ENCODE data around the gene RNF17.
"Not testable (repeated sequence)": the region's sequence is repeated elsewhere in the genome, so short reads cannot be mapped to it uniquely, and the experiment has no call there.

Gene RNF17

GRCh38 chr13:24745516-24745860, 18.5 kb upstream of the RNF17 start:
- no peak for DNase-seq (ENCODE audit: low read depth in 2 of 2)

DNA sequence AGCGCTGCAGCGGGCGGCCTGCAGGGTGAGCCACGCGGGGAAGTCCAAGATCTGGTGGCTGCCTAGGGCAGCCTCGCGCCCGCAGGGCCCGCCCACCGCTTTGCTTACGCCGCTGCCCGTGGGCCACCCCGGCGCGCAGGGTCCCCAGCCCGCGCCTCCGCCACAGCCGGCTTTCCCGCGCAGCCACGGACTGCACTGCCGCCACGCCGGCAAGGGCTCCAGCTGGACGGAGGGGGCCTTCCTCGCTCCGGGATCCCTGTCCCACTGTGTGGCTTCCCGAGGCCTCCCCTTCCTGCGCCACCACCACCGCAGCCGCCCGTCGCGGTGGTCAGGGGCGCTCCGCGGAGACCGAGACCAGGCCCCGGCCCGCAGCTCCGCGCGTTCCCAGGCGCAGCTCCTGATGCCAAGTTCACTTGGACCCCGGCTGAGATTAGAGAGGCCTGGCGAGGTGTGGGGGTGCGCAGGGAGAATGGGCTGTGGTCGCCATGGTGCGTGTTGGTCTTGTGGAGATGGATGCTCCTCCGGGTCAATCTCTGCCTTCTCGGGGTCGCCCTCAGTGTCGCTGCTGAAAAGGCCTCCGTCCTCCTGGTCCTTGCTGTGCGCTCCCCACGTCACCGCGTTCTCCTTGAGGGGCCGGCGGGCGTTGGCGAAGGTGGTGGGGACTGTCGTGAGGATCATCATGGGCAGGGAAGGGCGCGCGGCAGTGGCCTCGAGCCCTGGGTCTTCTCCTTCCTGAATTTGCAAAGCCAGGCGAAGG, 17.9 kb upstream of the RNF17 start:
- no peak for DNase-seq (ENCODE audit: low read depth in 2 of 2)

DNA sequence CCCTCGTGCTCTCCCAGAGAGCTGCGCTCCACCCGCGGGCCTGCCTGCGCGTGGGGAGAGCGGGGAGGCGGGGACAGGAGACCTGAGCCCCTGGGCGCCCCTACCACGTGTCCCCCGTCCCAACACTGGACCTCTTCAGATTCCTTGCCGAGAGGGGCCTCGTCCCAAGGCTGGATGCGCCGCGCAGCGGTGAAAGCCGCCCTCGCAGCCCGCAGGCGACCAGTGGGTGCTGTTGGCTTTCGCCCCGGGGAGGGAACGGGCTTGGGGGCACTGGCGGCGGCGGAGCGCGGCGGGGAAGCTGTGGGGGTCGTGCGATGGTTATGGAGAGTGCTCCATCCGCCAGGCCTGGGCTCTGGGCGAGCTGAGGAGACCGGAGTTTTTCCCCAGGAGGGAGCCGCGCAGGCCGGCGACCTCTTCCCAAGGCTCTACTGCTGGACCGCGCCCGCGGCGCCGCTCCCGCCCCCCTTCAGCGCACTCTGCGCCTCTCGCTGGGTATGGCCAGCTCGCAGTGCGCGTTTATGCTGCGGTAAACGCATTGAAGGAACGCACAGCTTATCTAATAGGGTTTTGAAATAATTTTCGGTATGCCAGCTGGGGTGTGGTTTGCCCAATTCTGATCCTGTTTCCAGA, 17.2 kb upstream of the RNF17 start:
- no peak for DNase-seq (ENCODE audit: low read depth in 2 of 2)

- DNase-seq (ENCODE audit: low read depth in 2 of 2): no peak
These were observed 16.5 kb upstream of the RNF17 start for GRCh38 chr13:24747248-24748060.

DNA sequence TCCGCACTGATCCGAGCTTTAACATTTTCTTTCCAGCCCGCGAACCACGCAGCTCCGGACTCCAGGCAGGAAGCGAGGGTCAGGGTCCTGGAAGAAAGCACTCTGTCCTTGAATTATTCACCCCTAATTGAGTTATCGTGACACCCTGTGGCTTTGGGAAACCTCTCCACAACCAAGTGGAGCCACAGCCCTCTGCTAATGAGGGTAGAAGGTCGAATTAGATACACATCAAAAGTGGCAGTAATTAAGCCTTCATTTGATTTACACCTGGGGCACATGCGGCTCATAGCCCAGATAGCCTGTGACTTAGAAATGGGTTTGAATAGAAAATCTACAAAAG, 15.9 kb upstream of the RNF17 start:
- DNase-seq (ENCODE audit: low read depth in 2 of 2): no peak

- no peak for DNase-seq (ENCODE audit: low read depth in 2 of 2)
These were observed 4.8 kb upstream of the RNF17 start for GRCh38 chr13:24759197-24759596.

- DNase-seq (ENCODE audit: low read depth in 2 of 2): no peak
These were observed 284 bp downstream of the RNF17 start for GRCh38 chr13:24764276-24764630.

- no peak for DNase-seq (ENCODE audit: low read depth in 2 of 2)
These were observed 13.2 kb downstream of the RNF17 start for GRCh38 chr13:24777171-24777570.

DNA sequence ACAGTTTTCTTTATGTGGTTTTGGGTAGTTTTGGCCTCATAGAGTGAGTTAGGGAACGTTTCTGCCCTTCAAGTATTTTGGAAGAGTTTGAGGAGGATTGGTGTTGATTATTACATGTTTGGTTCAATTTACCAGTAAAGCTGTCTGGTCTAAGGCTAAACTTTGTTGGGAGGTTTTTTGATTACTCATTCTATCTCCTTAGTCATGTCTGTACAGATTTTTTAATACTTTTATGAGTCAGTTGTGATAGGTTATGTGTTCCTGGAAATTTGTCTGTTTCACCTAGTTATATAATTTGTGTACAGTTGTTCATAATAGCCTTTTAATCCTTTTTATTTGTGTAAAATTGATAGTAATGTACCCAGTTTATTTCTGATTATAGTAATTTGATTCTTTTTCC, 20.4 kb downstream of the RNF17 start:
- DNase-seq (ENCODE audit: low read depth in 2 of 2): no peak

DNA sequence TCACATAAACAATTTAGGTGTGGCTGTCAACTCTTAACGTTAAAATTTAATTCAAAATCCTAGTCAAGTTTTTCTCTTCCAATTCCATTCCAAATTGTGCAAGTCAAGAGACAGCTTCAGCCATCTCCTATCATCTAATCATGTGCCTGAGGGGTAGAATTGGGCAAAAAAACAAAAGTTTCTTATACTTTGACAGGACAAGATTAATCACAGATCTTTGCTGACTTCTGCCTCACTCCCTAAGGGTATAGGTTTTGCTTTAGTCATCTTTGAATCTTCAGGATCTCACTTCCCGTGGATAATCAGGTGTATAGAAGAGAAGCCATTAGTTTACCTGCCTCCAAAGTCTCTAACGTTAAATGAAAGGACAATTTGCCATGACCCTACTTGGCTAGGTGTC, 24.6 kb downstream of the RNF17 start:
- DNase-seq (ENCODE audit: low read depth in 2 of 2): no peak

DNA sequence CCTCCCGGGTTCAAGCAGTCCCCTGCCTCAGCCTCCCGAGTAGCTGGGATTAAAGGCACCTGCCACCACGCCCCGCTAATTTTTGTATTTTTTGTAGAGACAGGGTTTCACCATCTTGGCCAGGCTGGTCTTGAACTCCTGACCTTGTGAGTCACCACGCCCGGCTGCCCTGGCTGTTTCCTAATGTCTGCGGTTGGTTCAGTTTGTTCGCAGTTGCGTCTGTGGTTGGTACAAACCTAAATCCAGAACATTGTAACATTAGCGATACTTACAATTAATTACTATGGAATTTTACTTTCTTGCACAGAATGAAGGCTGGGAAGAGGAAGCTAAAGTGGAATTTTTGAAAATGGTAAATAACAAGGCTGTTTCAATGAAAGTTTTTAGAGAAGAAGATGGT, 38.1 kb downstream of the RNF17 start:
- DNase-seq (ENCODE audit: low read depth in 2 of 2): no peak

DNA sequence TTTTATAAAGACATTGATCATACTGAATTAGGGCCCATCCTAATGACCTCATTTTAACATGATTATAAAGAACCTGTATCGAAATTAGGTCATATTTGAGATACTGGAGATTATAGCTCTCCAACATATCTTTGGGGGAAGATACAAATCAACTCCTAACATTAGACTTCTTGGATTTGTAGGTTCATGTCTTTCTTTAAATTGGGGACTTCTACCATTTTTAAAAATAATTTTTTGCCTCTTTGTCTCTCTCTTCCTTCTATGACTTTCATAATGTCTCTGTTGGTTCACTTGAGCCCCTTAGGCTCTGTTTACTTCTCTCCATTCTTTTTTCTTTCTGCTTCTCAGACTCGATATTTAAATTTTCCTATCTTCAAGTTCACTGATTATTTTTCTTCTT, 57.2 kb downstream of the RNF17 start:
- no peak for DNase-seq (ENCODE audit: low read depth in 2 of 2)

DNA sequence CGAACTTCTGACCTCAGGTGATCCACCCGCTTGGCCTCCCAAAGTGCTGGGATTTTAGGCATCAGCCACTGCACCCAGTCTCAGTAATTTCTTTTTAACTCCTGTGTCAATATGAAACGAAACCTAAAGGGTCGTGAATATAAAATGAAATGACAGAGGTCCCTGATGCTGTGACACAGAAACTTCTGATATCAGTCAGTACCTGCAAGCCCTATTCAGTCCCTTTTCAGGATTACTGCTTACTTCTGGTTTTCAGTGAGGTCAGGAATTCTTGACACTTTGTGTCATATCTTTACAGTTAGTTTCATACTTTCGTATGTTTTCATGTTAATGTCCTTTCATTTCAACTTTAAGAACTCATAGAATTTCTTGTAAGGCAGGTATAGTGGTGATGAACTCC, 58.7 kb downstream of the RNF17 start:
- DNase-seq (ENCODE audit: low read depth in 2 of 2): no peak

DNA sequence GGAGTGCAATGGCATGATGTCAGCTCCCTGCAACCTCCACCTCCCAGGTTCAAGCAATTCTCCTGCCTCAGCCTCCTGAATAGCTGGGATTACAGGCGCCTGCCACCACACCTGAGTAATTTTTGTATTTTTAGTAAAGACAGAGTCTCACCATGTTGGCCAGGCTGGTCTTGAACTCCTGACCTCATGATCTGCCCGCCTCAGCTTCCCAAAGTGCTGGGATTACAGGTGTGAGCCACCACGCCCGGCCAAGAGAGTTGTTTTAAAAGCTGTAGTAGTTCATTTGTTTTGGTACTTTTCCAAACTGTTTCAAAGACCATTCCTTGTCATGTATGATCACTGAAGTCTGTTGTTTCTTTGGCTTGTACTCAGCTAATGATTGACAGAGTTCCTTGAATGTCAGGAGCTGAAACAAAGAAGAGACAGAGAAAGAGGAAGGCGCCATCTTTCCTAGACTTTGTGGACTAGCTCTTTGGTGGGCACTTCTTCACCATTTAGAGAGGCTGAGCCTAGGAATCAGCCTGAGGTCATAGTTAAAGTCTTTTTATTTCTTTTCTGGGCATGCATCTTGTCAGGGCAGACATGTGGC, 59.2 kb downstream of the RNF17 start:
- DNase-seq (ENCODE audit: low read depth in 2 of 2): not testable (repeated sequence)

- DNase-seq (ENCODE audit: low read depth in 2 of 2): no peak
These were observed 63.8 kb downstream of the RNF17 start for GRCh38 chr13:24827799-24828198.

DNA sequence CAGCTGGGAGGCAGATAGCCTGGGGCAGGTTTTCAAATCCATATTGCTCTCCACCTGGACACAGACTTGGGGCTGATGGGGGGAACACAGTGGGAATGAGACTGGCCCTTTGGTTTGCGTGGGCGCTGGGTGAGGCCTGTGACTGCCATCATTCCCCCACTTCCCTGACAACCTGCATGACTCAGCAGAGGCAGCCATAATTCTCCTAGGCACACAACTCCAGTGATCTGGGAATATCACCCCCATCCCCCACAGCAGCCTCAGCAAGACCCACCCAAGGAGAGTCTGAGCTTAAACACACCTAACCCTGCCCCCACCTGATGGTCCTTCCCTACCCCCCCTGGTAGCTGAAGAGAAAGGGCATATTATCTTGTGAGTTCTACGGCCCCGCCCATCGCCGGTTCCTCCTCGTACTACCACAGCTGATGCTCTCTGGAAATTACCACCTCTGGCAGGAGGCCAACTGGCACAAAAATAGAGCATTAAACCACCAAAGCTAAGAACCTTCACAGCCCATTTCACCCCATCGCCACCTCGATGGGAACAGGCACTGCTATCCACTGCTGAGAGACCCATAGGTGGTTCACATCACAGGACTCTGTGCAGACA, 71.0 kb downstream of the RNF17 start:
- no peak for DNase-seq (ENCODE audit: low read depth in 2 of 2)

- DNase-seq (ENCODE audit: low read depth in 2 of 2): not testable (repeated sequence)
These were observed 73.6 kb downstream of the RNF17 start for GRCh38 chr13:24837528-24837927.

DNA sequence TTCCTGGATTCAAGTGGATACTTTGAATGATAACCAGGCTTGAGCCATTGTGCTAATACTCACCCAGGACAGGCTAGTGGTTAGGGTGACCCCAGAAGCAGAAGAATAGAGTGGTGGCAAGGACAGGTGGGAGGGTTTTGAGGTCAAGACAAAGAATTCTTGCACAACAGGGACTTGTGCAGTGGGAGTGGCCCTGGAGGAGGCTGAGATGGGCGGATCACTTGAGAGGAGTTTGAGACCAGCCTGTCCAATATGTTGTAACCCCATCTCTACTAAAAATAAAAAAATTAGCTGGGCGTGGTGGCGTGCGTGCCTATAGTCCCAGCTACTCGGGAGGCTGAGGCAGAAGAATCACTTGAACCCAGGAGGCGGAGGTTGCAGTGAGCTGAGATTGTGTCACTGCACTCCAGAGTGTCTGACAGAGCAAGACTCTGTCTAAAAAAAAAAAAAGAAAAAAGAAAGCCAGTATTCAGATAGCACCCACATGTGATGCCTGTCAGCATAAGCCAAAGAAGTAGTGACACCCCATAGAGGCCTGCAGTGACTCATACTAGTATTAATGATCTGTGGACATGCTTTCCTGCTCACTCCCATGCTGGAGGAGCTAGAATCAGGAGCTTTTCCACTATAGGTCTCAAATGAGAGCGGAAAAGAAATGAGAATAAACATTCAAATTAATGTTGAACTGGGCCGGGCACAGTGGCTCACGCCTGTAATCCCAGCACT, 78.7 kb downstream of the RNF17 start:
- no peak for DNase-seq (ENCODE audit: low read depth in 2 of 2)

DNA sequence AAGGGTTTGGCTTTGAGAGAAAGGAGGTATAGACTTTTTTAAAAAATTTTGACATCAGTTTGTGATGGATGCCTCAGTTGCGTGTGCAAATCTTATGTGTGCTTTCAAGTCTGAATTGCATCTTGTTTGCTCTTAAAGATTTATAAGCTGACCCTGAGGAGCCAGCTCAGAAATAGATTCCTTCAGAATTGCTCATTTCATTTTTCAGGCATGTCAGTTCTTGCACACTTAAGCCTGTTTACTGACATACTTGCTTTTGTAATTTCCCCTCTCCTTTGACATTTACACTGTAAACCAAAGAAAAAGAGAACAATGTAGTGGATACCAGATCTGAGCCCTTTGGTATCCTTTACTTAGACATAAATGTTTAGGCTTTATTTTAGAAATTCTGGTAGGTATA, 87.6 kb downstream of the RNF17 start:
- no peak for DNase-seq (ENCODE audit: low read depth in 2 of 2)

GRCh38 chr13:24854311-24854710, 90.3 kb downstream of the RNF17 start:
- DNase-seq (ENCODE audit: low read depth in 2 of 2): no peak

GRCh38 chr13:24858953-24859352, 95.0 kb downstream of the RNF17 start:
- DNase-seq (ENCODE audit: low read depth in 2 of 2): no peak

DNA sequence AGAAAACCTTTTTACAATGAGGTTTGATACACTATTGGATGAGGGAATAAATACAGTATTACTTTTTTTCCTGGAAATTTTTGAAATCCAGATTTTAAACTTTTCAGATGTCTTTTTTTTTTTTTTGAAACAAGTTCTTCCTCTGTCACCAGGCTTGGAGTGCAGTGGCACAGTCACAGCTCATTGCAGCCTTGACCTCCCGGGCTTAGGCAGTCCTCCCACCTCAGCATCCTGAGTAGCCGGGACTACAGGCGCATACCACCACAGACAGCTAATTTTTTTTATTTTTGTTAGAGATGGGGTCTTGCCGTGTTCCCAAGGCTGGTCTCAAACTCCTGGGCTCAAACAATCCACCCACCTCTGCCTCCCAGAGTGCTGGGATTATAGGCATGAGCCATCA, 96.8 kb downstream of the RNF17 start:
- no peak for DNase-seq (ENCODE audit: low read depth in 2 of 2)
